ENCODE results near the gene PSG1. TPM values are rescaled to one million over a fixed set of nuclear protein-coding genes. Genes with fewer than 3 reads are reported as not detected.
"Not testable (repeated sequence)": the region's sequence is repeated elsewhere in the genome, so short reads cannot be mapped to it uniquely, and the experiment has no call there.

PSG1 gene
- total RNA-seq, 1 donor from 2014 or later = not detected

DNA sequence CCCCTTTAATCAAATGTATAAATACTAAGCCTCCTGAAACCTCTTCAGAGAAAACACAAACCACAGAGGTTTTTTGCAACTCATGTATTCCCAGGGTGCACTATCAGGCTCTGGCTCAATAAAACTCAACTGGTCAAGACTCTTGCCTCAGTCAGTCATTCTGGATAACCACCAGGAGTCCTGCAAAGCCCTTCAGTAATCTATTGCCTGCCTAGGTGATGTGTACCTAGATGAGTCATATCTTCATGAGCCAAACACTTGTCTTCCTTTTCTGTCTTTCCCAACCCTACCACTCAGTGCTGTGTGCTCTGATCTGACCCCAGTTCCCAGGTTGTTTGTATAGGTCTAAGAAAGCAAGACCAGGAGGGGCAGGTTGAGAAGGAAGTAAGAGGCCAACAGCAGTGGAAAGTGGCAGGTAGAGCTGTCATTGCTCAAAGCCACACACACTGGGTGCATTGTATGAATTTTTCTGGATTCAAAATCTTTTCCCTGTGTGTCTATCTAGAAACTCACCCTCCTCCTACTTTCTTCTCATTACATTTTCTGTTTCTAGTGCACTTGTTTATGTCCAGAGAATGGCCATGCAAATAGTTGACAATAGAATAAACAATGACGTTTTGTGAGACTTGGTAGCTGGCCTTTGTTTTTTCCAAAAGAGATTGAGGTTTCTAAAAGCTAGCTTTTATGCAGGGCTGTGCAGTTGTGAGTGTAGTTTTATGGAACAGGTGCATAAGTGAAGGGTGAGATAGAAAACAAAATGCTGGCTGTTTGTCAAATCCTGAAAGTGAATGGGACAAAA is 48.1 kb downstream of the PSG1 start:
- Histone ChIP-seq H3K27ac (no peak overlapping the region), H3K36me3 (no peaks in the 10 kb centered on the region), H3K4me3 (no peak overlapping the region), H3K27me3 (no peaks in the 10 kb centered on the region), H3K4me1 (no peaks in the 10 kb centered on the region), H3K9me3 (no peaks in the 10 kb centered on the region)
- intact Hi-C loops (cut with DNase I) = no loop called here
- DNase-seq (ENCODE audit: low spot score in 2 of 2) = no peak
- TF ChIP-seq, protein P1, sequence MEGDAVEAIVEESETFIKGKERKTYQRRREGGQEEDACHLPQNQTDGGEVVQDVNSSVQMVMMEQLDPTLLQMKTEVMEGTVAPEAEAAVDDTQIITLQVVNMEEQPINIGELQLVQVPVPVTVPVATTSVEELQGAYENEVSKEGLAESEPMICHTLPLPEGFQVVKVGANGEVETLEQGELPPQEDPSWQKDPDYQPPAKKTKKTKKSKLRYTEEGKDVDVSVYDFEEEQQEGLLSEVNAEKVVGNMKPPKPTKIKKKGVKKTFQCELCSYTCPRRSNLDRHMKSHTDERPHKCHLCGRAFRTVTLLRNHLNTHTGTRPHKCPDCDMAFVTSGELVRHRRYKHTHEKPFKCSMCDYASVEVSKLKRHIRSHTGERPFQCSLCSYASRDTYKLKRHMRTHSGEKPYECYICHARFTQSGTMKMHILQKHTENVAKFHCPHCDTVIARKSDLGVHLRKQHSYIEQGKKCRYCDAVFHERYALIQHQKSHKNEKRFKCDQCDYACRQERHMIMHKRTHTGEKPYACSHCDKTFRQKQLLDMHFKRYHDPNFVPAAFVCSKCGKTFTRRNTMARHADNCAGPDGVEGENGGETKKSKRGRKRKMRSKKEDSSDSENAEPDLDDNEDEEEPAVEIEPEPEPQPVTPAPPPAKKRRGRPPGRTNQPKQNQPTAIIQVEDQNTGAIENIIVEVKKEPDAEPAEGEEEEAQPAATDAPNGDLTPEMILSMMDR (IDR thresholded peaks at IDR 0.05) = no peak

DNA sequence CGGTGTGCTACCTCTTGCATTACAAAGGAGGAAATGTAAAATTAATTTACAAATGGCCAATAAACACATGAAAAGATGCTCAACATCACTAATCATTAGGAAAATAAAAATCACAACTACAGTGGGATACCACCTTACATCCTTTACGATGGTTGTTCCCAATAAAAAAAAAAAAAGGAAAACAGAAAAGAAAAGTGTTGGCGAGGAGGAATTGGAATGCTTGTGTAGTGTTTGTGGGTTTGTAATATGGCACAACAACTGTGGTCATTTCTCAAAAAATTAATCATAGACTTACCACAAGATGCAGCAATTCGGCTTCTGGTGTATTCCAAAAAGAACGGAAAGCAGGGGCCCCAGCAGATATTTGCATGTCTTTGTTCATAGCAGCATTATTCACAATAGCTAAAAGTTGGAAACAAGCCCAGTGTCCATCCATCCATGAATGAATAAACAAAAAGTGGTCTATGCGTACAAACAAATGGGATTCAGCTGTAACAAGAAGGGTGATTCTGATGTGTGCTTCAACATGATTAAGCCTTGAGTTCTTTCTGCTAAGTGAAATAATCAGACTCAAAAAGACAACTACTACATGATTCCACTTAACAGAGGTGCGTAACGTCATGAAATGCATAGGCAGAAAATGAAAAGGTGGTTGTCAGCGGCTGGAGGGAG is 58.1 kb downstream of the PSG1 start:
- H3K4me1 ChIP-seq; DNase-seq (ENCODE audit: low spot score in 2 of 2); H3K36me3 ChIP-seq; H3K4me3 ChIP-seq; intact Hi-C loops (cut with DNase I); H3K27me3 ChIP-seq; H3K9me3 ChIP-seq; H3K27ac ChIP-seq: not testable (repeated sequence)

DNA sequence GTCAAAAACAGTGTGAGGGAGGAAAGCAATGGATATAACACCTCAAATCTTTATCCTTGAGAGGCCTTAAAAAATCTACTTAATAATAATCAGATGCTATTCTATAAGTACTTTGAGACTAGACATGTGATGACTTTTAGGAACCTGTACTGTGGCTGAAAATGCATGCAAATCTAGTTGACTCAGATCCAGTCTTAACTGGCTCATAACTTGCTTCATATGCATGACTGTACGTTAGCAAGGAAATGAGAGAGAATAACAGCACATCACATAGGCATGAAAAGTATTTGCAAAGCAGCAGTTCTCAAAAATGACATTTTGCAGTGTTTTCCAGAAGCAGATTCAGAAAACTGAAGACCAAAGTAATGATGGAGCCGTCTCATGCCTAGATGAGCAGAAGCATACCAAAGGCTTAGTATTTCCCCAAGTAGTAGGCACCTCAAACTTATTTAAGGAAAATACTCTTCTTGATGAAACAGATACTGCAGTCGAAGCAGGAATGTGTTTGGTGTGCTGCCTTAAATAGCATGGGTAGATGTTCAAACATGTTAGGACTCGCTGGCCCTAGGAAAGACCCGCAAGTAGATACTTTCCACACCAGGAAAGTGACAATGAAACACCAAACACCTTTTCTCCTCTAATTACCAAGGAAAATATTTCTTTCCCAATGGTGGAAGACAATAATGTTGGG is 59.4 kb downstream of the PSG1 start:
- not testable (repeated sequence) for H3K4me3 ChIP-seq, H3K4me1 ChIP-seq

DNA sequence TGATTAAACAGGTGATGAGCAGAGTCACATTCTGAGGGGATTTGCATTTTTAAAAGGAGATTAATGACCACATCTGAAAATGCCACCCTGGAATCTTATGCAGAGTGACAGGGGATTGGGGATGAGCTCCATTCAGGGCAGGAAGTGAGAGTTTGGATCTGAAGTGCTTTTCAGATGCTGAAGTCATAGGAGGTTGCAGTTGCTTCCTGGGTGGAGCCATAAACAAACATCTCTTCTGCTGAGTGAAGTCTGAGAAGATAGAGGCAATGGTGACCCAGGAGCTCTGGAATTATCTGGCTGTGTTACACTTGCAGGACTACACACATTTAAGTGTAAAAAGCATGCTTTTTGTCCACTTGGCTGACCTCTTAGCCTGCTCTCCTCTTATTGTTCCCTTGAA is 62.6 kb downstream of the PSG1 start:
- DNase-seq (ENCODE audit: low spot score in 2 of 2) = no peak
- no peak overlapping the region for H3K4me3 ChIP-seq
- no peaks in the 10 kb centered on the region for H3K4me1 ChIP-seq
- TF ChIP-seq, protein P1 (IDR thresholded peaks at IDR 0.05) = no peak
- no peak overlapping the region for H3K27ac ChIP-seq
- intact Hi-C loops (cut with DNase I) = no loop called here
- no peaks in the 10 kb centered on the region for H3K27me3 ChIP-seq
- H3K9me3 ChIP-seq = no peaks in the 10 kb centered on the region
- no peaks in the 10 kb centered on the region for H3K36me3 ChIP-seq

More for the DNA sequence above, 59.4 kb downstream of the PSG1 start:
- DNase-seq (ENCODE audit: low spot score in 2 of 2); H3K27ac ChIP-seq; intact Hi-C loops (cut with DNase I); H3K36me3 ChIP-seq; H3K9me3 ChIP-seq; H3K27me3 ChIP-seq: not testable (repeated sequence)

Other genes starting within 250 kb of the PSG1 start
- not detected for gene PSG3, start 139.2 kb downstream of the PSG1 start, total RNA-seq
- gene PSG8, start 114.0 kb downstream of the PSG1 start, total RNA-seq = not detected
- gene PSG6, start 38.2 kb upstream of the PSG1 start, total RNA-seq = not detected
- not detected for gene PSG7, start 57.5 kb upstream of the PSG1 start, total RNA-seq
- gene PSG11, start 146.8 kb upstream of the PSG1 start, total RNA-seq = not detected
- not detected for gene PSG2, start 203.0 kb upstream of the PSG1 start, total RNA-seq

Measured in ascending aorta (tissue), 2 donors.